Upper lobe of left lung (tissue), 6 donors: ENCODE data around the gene UXS1. TPM values are rescaled to one million over a fixed set of nuclear protein-coding genes. Genes with fewer than 3 reads are reported as not detected.

Experiments used
- ATAC-seq, 2 donors: fragments of 200-7000 bp; cut with Tn5 transposase; one replicate each; pipeline ENCODE4 v1.9.1; 2022; ENCODE audit warnings: mild to moderate bottlenecking in 2 of 2, moderate library complexity in 2 of 2; ENCODE audit not compliant: low FRiP score in 2 of 2
- DNase-seq, 2 donors: peaks; one replicate each; pipeline ENCODE4 v3.0.0-alpha.2; 2019 to 2020
- H3K27ac ChIP-seq, 4 donors: fragments of 200-600 bp; sonication (generic); one replicate each; pipeline ENCODE4 v1.5.1; 2016 to 2019
- H3K27me3 ChIP-seq, 4 donors: fragments of 200-600 bp; sonication (generic); one replicate each; pipeline ENCODE4 v1.5.1; 2017 to 2019
- H3K36me3 ChIP-seq, 4 donors: fragments of 200-600 bp; sonication (generic); one replicate each; pipeline ENCODE4 v1.5.1; 2016 to 2019
- H3K4me1 ChIP-seq, 4 donors: fragments of 200-600 bp; sonication (generic); one replicate each; pipeline ENCODE4 v1.5.1; 2018 to 2019
- H3K4me3 ChIP-seq, 4 donors: fragments of 200-600 bp; sonication (generic); one replicate each; pipeline ENCODE4 v1.5.1; 2017 to 2019; ENCODE audit warnings: mild to moderate bottlenecking in 2 of 4, moderate library complexity in 1 of 4
- H3K9me3 ChIP-seq, 4 donors: fragments of 200-600 bp; sonication (generic); one replicate each; pipeline ENCODE4 v1.5.1; 2018 to 2019
- CTCF ChIP-seq, 6 experiments: fragments of 450-650 bp in 4 of 6; fragments of 200-600 bp in 2 of 6; sonication (generic) in 2 of 6; IDR thresholded peaks; one replicate each; pipeline ENCODE4 v1.5.1; 2016 to 2019; ENCODE audit warnings: antibody characterized with exemption in 6 of 6
- EP300 ChIP-seq, 4 donors: sonication (generic); formaldehyde crosslinking; IDR thresholded peaks; one replicate each; pipeline ENCODE4 v1.5.1; 2017; ENCODE audit warnings: antibody characterized with exemption in 4 of 4, control low read depth in 2 of 4
- POLR2A ChIP-seq, 4 donors: fragments of 450-650 bp; IDR thresholded peaks; one replicate each; pipeline ENCODE4 v1.5.1; 2016 to 2017; ENCODE audit warnings: antibody characterized with exemption in 4 of 4, mild to moderate bottlenecking in 2 of 4
- POLR2AphosphoS5 ChIP-seq, 2 donors: sonication (generic); formaldehyde crosslinking; IDR thresholded peaks; one replicate each; pipeline ENCODE4 v1.5.1; 2017; ENCODE audit warnings: antibody characterized with exemption in 2 of 2
- WGBS, 2 donors: methylation state at CpG; one replicate each; pipeline ENCODE4 v1.1.5; 2017 to 2018; 5-methylcytosine and 5-hydroxymethylcytosine counted together
- total RNA-seq, 6 donors: library from RNA; depleted of rRNA in 4 of 6; stranded (reverse); fragments of >200 nt in 4 of 6; gene quantifications; one replicate each; pipeline versions ENCODE4 v1.1.0 to v1.2.1, GENCODE V29; 2016 to 2021
- donor health status: DM: no; HTN: no; CAD: no; lungs with moderate emphysema.
- donor health status: DM: no; HTN: yes; CAD: no; lungs with severe emphysema.

UXS1 gene
- total RNA-seq, 6 donors from 2014 or later: 53.1 to 183 (median 93.5) TPM

GRCh38 chr2:106108351-106108750 is 85.8 kb downstream of the UXS1 start:
- Histone ChIP-seq H3K4me3 (no peak overlapping the region), H3K36me3 (peaks cover 8 to 34% (median 32%) of the 10 kb centered on the region in 4 donors), H3K9me3 (no peaks in the 10 kb centered on the region), H3K4me1 (peaks cover 0 to 5% (median 2%) of the 10 kb centered on the region in 4 donors), H3K27ac (no peak overlapping the region), H3K27me3 (no peaks in the 10 kb centered on the region)
- no peak for ATAC-seq
- WGBS, 2 donors: 55 to 71% methylated on average over 5 to 6 of the region's 6 CpGs
- peak in 1 of 6 experiments; percentile 26 for TF ChIP-seq CTCF (IDR thresholded peaks at IDR 0.05)
- TF ChIP-seq POLR2A (IDR thresholded peaks at IDR 0.05): no peak
- no peak for TF ChIP-seq POLR2AphosphoS5 (IDR thresholded peaks at IDR 0.05)
- no peak for TF ChIP-seq EP300 (IDR thresholded peaks at IDR 0.05)
- DNase-seq: no peak

- WGBS, 2 donors: 40 to 78% methylated on average over 1 to 14 of the region's 14 CpGs
- no peak for ATAC-seq
- Histone ChIP-seq H3K4me3 (no peak overlapping the region), H3K27ac (no peak overlapping the region), H3K27me3 (no peaks in the 10 kb centered on the region), H3K36me3 (peaks cover 8 to 34% (median 32%) of the 10 kb centered on the region in 4 donors), H3K9me3 (no peaks in the 10 kb centered on the region), H3K4me1 (peaks cover 0 to 3% (median under 1%) of the 10 kb centered on the region in 4 donors)
- TF ChIP-seq EP300 (IDR thresholded peaks at IDR 0.05) (no peak), POLR2AphosphoS5 (IDR thresholded peaks at IDR 0.05) (no peak), POLR2A (IDR thresholded peaks at IDR 0.05) (no peak), CTCF (IDR thresholded peaks at IDR 0.05) (no peak)
- DNase-seq: no peak
Observed at GRCh38 chr2:106107509-106108131, 86.5 kb downstream of the UXS1 start.

GRCh38 chr2:106106622-106107508 is 87.2 kb downstream of the UXS1 start:
- Histone ChIP-seq H3K4me3 (no peak overlapping the region), H3K9me3 (no peaks in the 10 kb centered on the region), H3K27me3 (no peaks in the 10 kb centered on the region), H3K36me3 (peaks cover 2 to 27% (median 24%) of the 10 kb centered on the region in 4 donors), H3K27ac (no peak overlapping the region), H3K4me1 (no peaks in the 10 kb centered on the region)
- DNase-seq (no peak), ATAC-seq (no peak)
- 83 to 87% methylated on average over 11 to 12 of the region's 12 CpGs for WGBS, 2 donors
- TF ChIP-seq EP300 (IDR thresholded peaks at IDR 0.05): no peak
- TF ChIP-seq CTCF (IDR thresholded peaks at IDR 0.05): no peak
- no peak for TF ChIP-seq POLR2A (IDR thresholded peaks at IDR 0.05)
- TF ChIP-seq POLR2AphosphoS5 (IDR thresholded peaks at IDR 0.05): no peak

GRCh38 chr2:106105151-106105922 is 88.8 kb downstream of the UXS1 start:
- TF ChIP-seq CTCF (IDR thresholded peaks at IDR 0.05) (no peak), EP300 (IDR thresholded peaks at IDR 0.05) (no peak), POLR2AphosphoS5 (IDR thresholded peaks at IDR 0.05) (no peak), POLR2A (IDR thresholded peaks at IDR 0.05) (no peak)
- Histone ChIP-seq H3K4me3 (no peak overlapping the region), H3K36me3 (peaks cover 0 to 21% (median 17%) of the 10 kb centered on the region in 4 donors), H3K27me3 (no peaks in the 10 kb centered on the region), H3K9me3 (no peaks in the 10 kb centered on the region), H3K27ac (no peak overlapping the region), H3K4me1 (no peaks in the 10 kb centered on the region)
- ATAC-seq (no peak), DNase-seq (peak in 1 of 2 donors; percentile 37)
- 66 to 91% methylated on average over 8 to 16 of the region's 16 CpGs for WGBS, 2 donors
